Lower leg skin (tissue), 3 donors: Measurements from ENCODE around the gene SKA3.
"Not testable (repeated sequence)": the region's sequence is repeated elsewhere in the genome, so short reads cannot be mapped to it uniquely, and the experiment has no call there.

Source experiments
- CTCF ChIP-seq, 3 donors: fragments of 450-650 bp; IDR thresholded peaks; one replicate each; pipeline ENCODE4 v1.5.1; 2016; ENCODE audit warnings: antibody characterized with exemption in 3 of 3, mild to moderate bottlenecking in 3 of 3, moderate library complexity in 2 of 3
- POLR2A ChIP-seq, 2 donors: fragments of 450-650 bp; IDR thresholded peaks; one replicate each; pipeline ENCODE4 v1.6.1; 2016 to 2017; ENCODE audit warnings: antibody characterized with exemption in 2 of 2, mild to moderate bottlenecking in 1 of 2, moderate library complexity in 1 of 2

- TF ChIP-seq POLR2A, CTCF (IDR thresholded peaks at IDR 0.05): not testable (repeated sequence)
Measured at GRCh38 chr13:21198391-21198790, 22.0 kb upstream of the SKA3 start.
